HG03558 (cell line): ENCODE data around the gene AKR1C1.
"Not testable (repeated sequence)": the region's sequence is repeated elsewhere in the genome, so short reads cannot be mapped to it uniquely, and the experiment has no call there.

Experiments used
- ATAC-seq: cut with Tn5 transposase; IDR thresholded peaks from one replicate; pipeline ENCODE4 v1.9.1; 2021; ENCODE audit warnings: moderate number of reproducible peaks; ENCODE audit not compliant: unreplicated experiment; ENCODE audit errors: extremely low read depth

Gene AKR1C1

GRCh38 chr10:4981722-4982471, 18.7 kb downstream of the AKR1C1 start:
- ATAC-seq, result no peak

GRCh38 chr10:4982764-4983226, 19.6 kb downstream of the AKR1C1 start:
- no peak for ATAC-seq

DNA sequence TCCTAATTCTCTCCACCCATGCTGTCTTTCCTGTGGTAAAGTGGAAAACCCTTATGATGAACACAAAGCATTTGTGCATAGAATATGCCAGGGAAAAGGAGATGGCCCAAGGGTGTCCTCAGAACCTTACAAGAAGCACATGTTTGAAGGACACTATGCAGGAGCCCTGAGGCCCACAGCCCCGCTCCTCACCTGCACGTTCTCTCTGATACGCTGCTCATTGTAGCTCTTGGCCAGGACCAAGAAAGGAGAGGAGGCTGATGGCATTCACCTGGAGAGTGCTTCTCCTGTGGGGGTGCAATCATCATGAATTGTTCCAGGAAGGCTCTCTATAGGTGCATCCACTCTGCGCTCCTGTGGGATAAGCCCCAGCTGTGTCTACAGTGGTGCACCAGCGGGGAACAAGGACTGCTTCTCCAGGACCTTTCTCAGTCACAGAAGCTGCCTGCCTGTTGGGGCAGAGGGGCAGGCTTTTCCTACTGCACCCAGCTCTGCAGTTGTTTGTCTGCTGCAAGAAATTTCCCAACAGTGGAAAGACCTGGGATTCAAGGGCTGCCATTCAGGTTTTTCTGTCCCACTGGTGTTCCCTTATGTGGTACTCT, 20.5 kb downstream of the AKR1C1 start:
- ATAC-seq, result no peak

- ATAC-seq, result no peak
These were observed 21.0 kb downstream of the AKR1C1 start for GRCh38 chr10:4984223-4984622.

DNA sequence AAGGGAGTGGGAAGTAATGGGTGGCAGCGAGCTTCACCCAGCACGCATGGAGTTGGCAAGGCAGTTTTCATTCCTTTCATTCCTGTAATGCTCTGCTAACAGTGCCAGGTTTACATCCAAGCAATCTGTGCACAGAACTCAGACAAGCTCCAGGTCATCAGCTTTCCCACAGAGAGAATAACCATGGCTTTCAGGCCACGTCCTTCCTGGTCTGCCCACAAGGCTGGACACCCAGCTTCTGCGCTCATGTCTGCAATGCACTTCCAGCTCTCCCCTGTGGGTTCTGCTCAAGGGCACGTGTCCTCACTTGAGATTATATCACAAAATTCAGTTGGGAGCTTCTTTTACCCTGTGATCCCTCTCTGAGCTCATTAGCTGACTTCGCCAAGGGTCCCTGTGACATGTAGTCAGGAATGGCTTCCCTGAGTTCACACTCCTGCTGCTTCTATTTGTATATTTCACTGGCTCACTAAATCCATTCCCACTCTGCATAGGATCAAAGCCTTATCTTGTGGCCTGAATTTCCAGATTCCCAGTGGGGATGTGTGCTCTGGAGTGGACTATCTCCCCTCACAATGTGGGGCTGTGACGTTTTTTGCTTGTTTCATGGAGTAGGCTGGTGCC, 21.9 kb downstream of the AKR1C1 start:
- ATAC-seq, result no peak

GRCh38 chr10:4988000-4988641, 24.9 kb downstream of the AKR1C1 start:
- not testable (repeated sequence) for ATAC-seq

- ATAC-seq, result no peak
These were observed 27.0 kb downstream of the AKR1C1 start for GRCh38 chr10:4990217-4990616.

GRCh38 chr10:4991463-4991862, 28.2 kb downstream of the AKR1C1 start:
- not testable (repeated sequence) for ATAC-seq

- ATAC-seq, result not testable (repeated sequence)
These were observed 29.3 kb downstream of the AKR1C1 start for GRCh38 chr10:4992564-4992963.

DNA sequence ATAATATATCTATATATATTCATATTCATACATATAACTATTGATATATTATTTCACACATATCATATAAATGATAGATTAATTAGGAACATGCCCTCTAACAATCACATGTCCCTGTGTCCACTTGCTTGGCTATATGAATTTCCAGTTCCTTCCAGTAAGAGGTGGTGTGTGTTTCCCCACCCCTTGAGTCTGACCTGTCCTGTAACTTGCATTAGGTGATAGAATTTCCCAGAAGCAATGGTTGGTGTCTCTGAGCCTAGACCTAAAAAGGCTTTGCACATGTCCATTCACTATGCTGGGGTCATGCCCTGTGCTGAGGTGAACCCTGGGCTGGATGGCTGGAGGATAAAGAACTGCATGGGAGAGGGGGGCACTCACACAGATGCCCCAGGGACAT, 31.0 kb downstream of the AKR1C1 start:
- not testable (repeated sequence) for ATAC-seq

- ATAC-seq, result no peak
These were observed 35.5 kb downstream of the AKR1C1 start for GRCh38 chr10:4998671-4999070.

DNA sequence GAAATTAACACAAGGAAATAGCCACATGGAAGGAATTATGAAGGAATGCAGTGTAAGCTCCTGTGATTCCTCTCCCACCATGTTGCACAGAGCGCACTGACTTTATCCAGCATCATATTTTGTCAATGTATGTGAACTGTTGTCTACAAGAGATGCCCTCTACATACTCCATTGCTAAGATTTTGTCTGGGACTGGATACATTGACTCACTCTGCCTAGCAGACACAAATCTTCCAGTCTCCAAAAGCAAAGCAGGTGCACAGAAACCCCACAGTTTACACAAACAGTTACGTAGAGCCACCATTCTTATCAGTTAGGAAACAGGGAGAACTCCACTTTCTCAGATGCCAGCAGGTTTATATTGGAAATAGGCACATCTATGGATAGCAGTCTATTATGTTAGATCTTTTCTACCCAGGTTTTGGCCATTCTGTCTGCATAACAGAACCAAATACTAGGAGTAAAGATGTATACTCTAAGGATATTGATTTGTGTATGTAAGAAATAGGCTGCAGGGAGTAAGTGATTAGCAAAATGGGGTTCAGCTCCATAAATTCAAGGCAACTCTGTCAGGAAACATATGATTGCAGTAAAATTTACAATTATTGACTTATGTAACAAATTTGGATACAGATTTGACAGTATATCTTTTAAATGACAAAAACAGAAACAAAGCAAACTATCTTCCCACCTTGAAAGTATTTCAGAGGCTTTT, 39.0 kb downstream of the AKR1C1 start:
- no peak for ATAC-seq

DNA sequence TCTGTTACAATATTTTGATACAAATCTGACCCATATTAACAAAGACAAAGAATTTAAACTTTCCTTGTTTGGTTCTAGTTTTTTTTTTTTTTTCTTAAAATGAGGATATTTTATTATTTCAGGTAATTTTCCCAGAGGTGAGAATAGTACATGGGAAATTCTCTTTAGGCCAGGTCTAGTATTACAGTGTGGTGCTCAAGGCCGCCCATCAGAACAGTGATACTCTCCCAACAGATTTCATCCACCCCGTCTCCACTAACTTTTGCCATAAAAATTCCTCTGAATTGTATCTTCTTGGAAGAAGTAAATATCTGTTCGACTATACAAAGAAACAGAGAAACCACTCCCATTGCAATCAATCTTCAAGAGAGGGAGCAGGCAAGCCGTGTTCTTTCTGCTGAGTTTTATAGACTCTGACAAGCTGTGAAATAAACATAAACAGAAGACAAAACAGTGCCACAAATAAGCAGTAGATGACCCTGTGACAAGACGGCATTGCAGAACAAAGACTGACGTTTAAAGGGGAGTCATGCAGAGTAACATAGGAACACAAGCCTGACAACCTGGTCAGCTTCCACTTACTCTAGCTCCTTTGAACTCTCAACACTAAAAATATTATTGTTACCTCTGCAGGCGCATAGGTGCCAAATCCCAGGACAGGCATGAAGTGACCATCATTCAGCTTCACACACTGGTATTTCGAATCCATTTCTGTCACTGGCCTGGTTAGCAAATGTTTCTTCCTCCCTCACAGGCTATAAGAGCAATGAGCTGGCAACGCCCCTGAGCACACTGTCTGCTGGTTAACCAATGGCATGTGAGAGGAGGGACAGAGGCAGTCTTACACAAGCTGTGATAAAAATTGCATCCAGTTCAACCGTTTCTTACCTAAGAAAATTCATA, 40.2 kb downstream of the AKR1C1 start, which contains the start of gene AKR1C2:
Gene AKR1C2, minus strand, starts transcription at position 731 of the 903 bp plus-strand sequence. Its CDS starts 22 bp downstream, at position 709.
- ATAC-seq, result not testable (repeated sequence)

GRCh38 chr10:5004030-5004385, 40.8 kb downstream of the AKR1C1 start:
- not testable (repeated sequence) for ATAC-seq

- ATAC-seq, result not testable (repeated sequence)
These were observed 41.3 kb downstream of the AKR1C1 start for GRCh38 chr10:5004501-5004900.

DNA sequence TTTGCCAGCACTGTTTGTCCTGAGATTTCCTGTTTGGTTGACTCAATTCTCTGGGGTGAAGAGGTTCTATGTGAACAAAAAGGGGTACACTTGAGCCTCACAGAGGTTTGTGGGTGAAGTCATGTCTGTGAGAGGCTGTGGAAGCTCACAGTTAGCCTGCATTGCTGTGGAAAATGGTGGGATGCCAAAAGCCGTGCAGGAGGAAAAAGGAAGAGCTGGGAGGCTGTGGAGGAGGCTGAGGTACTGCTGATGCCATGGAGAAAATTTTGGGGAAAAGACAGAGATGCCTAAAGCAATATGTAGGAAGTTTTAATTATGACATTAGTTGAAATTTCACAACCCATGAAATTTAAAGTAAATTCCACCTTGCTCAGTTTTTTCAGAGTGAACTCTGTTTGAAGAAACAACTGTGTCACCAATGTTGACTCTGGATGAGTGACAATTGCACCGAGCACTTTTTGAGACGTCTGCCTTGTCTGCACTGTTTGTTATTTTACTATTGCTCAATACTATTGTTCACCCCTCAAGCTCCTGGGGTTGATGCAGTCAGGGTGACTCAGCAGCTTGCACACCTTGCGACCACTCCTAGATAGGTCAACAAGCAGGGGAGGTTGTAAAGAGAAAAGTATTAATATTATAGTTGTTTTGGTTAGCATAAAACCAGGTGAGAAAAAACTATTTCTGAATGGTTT, 45.8 kb downstream of the AKR1C1 start:
- not testable (repeated sequence) for ATAC-seq

- ATAC-seq, result not testable (repeated sequence)
These were observed 46.8 kb downstream of the AKR1C1 start for GRCh38 chr10:5010043-5010442.

DNA sequence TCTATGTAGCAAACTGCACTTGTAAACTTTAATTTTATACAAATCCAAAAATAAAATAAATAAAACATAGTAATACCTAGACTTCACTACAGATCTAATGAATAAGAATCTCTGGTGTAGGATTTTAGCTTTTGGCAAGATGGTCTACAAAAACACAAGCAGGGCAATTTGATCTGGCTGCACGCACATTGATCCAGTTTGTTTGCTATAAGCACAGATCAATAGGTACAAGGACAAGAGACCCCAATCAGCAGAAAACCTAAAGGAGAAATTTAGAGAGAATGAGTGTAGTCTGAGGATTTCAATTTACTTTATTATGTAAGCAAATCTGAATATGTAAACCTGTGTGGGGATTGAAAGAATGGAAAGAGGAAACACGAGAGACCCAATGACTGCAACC, 48.2 kb downstream of the AKR1C1 start:
- ATAC-seq, result not testable (repeated sequence)

- ATAC-seq, result no peak
These were observed 49.4 kb downstream of the AKR1C1 start for GRCh38 chr10:5012595-5012994.
